GM18507 (cell line): ENCODE results near the gene PCID2.

ENCODE experiments used
- DNase-seq: peaks from one replicate; pipeline ENCODE4 v3.0.0; 2011; ENCODE audit warnings: low read depth; ENCODE audit not compliant: insufficient read length; ENCODE audit errors: extremely low spot score
- FAIRE-seq: peaks from 2 replicates; lab custom pipeline; 2011; peaks lifted over from hg19 to GRCh38; lab: Jason Lieb, UNC

PCID2 gene

GRCh38 chr13:113220877-113221276 lies 12.4 kb upstream of the PCID2 start:
- DNase-seq (no peak), FAIRE-seq (no peak)

GRCh38 chr13:113220141-113220598 lies 11.7 kb upstream of the PCID2 start:
- DNase-seq = no peak
- FAIRE-seq = no peak

- FAIRE-seq = no peak
- DNase-seq = no peak
Observed at GRCh38 chr13:113219256-113219940, 10.9 kb upstream of the PCID2 start.

GRCh38 chr13:113218586-113218985 lies 10.1 kb upstream of the PCID2 start:
- FAIRE-seq = no peak
- DNase-seq = no peak

GRCh38 chr13:113216254-113217048 lies 8.0 kb upstream of the PCID2 start:
- FAIRE-seq (no peak), DNase-seq (no peak)

- DNase-seq (no peak), FAIRE-seq (no peak)
Observed at GRCh38 chr13:113211774-113212173, 3.3 kb upstream of the PCID2 start.

GRCh38 chr13:113210833-113211232 lies 2.4 kb upstream of the PCID2 start:
- FAIRE-seq (no peak), DNase-seq (no peak)

GRCh38 chr13:113209759-113210421 lies 1.4 kb upstream of the PCID2 start:
- FAIRE-seq = peak; percentile 68

GRCh38 chr13:113209336-113209758 lies 878 bp upstream of the PCID2 start, which contains the start of gene CUL4A:
CUL4A (plus strand) TSS chr13:113209613; CDS start chr13:113209628, 15 bp downstream.
- FAIRE-seq (no peak), DNase-seq (peak; percentile 29)

More at GRCh38 chr13:113209759-113210421, 1.4 kb upstream of the PCID2 start:
- DNase-seq = peak; percentile 14

- DNase-seq (no peak), FAIRE-seq (no peak)
Observed at GRCh38 chr13:113207890-113208420, 514 bp downstream of the PCID2 start.

- DNase-seq (no peak), FAIRE-seq (no peak)
Observed at GRCh38 chr13:113207460-113207859, 1.0 kb downstream of the PCID2 start.

GRCh38 chr13:113205428-113205931 lies 3.0 kb downstream of the PCID2 start:
- no peak for FAIRE-seq
- no peak for DNase-seq

GRCh38 chr13:113204378-113204734 lies 4.1 kb downstream of the PCID2 start:
- no peak for DNase-seq
- FAIRE-seq = no peak

- FAIRE-seq (no peak), DNase-seq (no peak)
Observed at GRCh38 chr13:113203507-113204377, 4.7 kb downstream of the PCID2 start.

GRCh38 chr13:113202912-113203311 lies 5.6 kb downstream of the PCID2 start:
- no peak for FAIRE-seq
- no peak for DNase-seq

- DNase-seq (no peak), FAIRE-seq (no peak)
Observed at GRCh38 chr13:113201815-113202214, 6.7 kb downstream of the PCID2 start.

GRCh38 chr13:113196970-113197737 lies 11.3 kb downstream of the PCID2 start:
- FAIRE-seq (no peak), DNase-seq (no peak)

- FAIRE-seq (no peak), DNase-seq (no peak)
Observed at GRCh38 chr13:113195360-113195759, 13.1 kb downstream of the PCID2 start.
